SK-N-SH (cell line): ENCODE measurements around the gene BAG3. TPM values are rescaled to one million over a fixed set of nuclear protein-coding genes. Genes with fewer than 3 reads are reported as not detected.

ENCODE experiments used
- CTCF ChIA-PET: fragments of 300-600, 350-600 bp; formaldehyde crosslinking; extraction: SDS; loops from one replicate; lab custom pipeline; 2021; lab: Yijun Ruan, JAX
- POLR2A ChIA-PET: fragments of 350-600 bp; sonication (Branson Sonifier 250); formaldehyde crosslinking; extraction: SDS; loops from one replicate; lab custom pipeline; 2020; ENCODE audit warnings: antibody characterized with exemption, inconsistent platforms; lab: Yijun Ruan, JAX
- DNase-seq: peaks from one replicate; pipeline ENCODE4 v3.0.0; 2012
- H2AFZ ChIP-seq: fragments of 200-600 bp; sonication (generic); 2 replicates; pipeline ENCODE4 v1.8.1; 2016; ENCODE audit warnings: antibody characterized with exemption, mild to moderate bottlenecking, low read depth
- H3F3A ChIP-seq: fragments of 200-600 bp; sonication (generic); replicated peaks from 2 replicates; pipeline ENCODE3; 2016; ENCODE audit warnings: antibody characterized with exemption, mild to moderate bottlenecking; ENCODE audit not compliant: insufficient read depth
- H3K27ac ChIP-seq, 2 experiments: fragments of 200-500 bp in 1 of 2; fragments of 200-600 bp in 1 of 2; sonication (Bioruptor generic) in 1 of 2; sonication (generic), shearing (Covaris generic) in 1 of 2; 2 replicates each; pipeline versions ENCODE4 v1.5.1 to v1.6.1; 2014 to 2016; ENCODE audit warnings: low read depth in 2 of 2, inconsistent platforms in 1 of 2, low read length in 1 of 2, mild to moderate bottlenecking in 1 of 2, mixed read lengths in 1 of 2
- H3K27me3 ChIP-seq: fragments of 200-600 bp; sonication (generic), shearing (Covaris generic); 2 replicates; pipeline ENCODE4 v1.6.1; 2016; ENCODE audit warnings: mixed run types; ENCODE audit not compliant: insufficient read depth
- H3K36me3 ChIP-seq, 2 experiments: fragments of 200-500 bp in 1 of 2; fragments of 200-600 bp in 1 of 2; sonication (Bioruptor generic) in 1 of 2; sonication (generic) in 1 of 2; replicated peaks in 1 of 2; 2 replicates each; pipeline versions ENCODE3 to v1.5.1; 2014 to 2016; ENCODE audit warnings: low read length in 1 of 2, mild to moderate bottlenecking in 1 of 2; ENCODE audit not compliant: insufficient read depth in 2 of 2, control insufficient read depth in 1 of 2
- H3K4me1 ChIP-seq, 2 experiments: fragments of 200-500 bp in 1 of 2; fragments of 200-600 bp in 1 of 2; sonication (Bioruptor generic) in 1 of 2; sonication (generic), shearing (Covaris generic) in 1 of 2; 2 replicates each; pipeline versions ENCODE4 v1.5.1 to v1.6.1; 2014 to 2016; ENCODE audit warnings: low read depth in 1 of 2, low read length in 1 of 2, mixed run types in 1 of 2; ENCODE audit not compliant: insufficient read depth in 2 of 2, control insufficient read depth in 1 of 2
- H3K4me2 ChIP-seq: fragments of 200-600 bp; sonication (generic), shearing (Covaris generic); 2 replicates; pipeline ENCODE4 v1.6.1; 2017; ENCODE audit warnings: mixed run types
- H3K4me3 ChIP-seq, 2 experiments: fragments of 200-500 bp in 1 of 2; fragments of 200-600 bp in 1 of 2; sonication (Bioruptor generic) in 1 of 2; sonication (generic), shearing (Covaris generic) in 1 of 2; 2 replicates each; pipeline versions ENCODE4 v1.5.1 to v1.8.1; 2014 to 2016; ENCODE audit warnings: low read depth in 2 of 2, inconsistent platforms in 1 of 2, low read length in 1 of 2, mild to moderate bottlenecking in 1 of 2, mixed read lengths in 1 of 2, moderate library complexity in 1 of 2
- H3K79me2 ChIP-seq: fragments of 200-600 bp; sonication (generic); 2 replicates; pipeline ENCODE4 v1.8.1; 2017; ENCODE audit warnings: mild to moderate bottlenecking; ENCODE audit not compliant: insufficient read depth
- H3K9ac ChIP-seq: fragments of 200-600 bp; sonication (generic); 2 replicates; pipeline ENCODE4 v1.6.1; 2017; ENCODE audit warnings: mixed run types
- H3K9me2 ChIP-seq: fragments of 200-600 bp; sonication (generic); 2 replicates; pipeline ENCODE4 v1.6.1; 2017; ENCODE audit warnings: mixed run types
- H3K9me3 ChIP-seq: fragments of 200-600 bp; sonication (generic); 2 replicates; pipeline ENCODE4 v1.6.1; 2017; ENCODE audit warnings: mixed run types, mild to moderate bottlenecking, moderate library complexity
- H4K20me1 ChIP-seq: fragments of 200-600 bp; sonication (generic); 2 replicates; pipeline ENCODE4 v1.6.1; 2017; ENCODE audit warnings: mild to moderate bottlenecking, mixed run types; ENCODE audit not compliant: insufficient read depth
- CHD2 ChIP-seq: fragments of 150-350 bp; IDR thresholded peaks from 2 replicates; pipeline ENCODE4 v1.6.1; 2018; ENCODE audit warnings: low read length; ENCODE audit not compliant: partially characterized antibody
- EP300 ChIP-seq, 2 experiments: IDR thresholded peaks; 2 replicates each; pipeline versions ENCODE4 v1.4.0 to v1.6.1; 2012; ENCODE audit warnings: borderline replicate concordance in 1 of 2, low read depth in 1 of 2, low read length in 1 of 2
- FOXJ3 ChIP-seq: sonication (generic); formaldehyde crosslinking; IDR thresholded peaks from 2 replicates; pipeline ENCODE4 v1.5.1; 2020; ENCODE audit warnings: mild to moderate bottlenecking, missing genetic modification reagents
- IRF3 ChIP-seq: fragments of 150-350 bp; IDR thresholded peaks from 2 replicates; pipeline ENCODE4 v1.6.1; 2016; ENCODE audit warnings: mild to moderate bottlenecking, low read depth, low read length
- JUND ChIP-seq: IDR thresholded peaks from 2 replicates; pipeline ENCODE4 v1.4.0; 2012
- MAX ChIP-seq: IDR thresholded peaks from 2 replicates; pipeline ENCODE4 v1.4.0; 2012; ENCODE audit warnings: low read depth
- MEF2A ChIP-seq: IDR thresholded peaks from 2 replicates; pipeline ENCODE4 v1.4.0; 2012; ENCODE audit warnings: low read depth, borderline replicate concordance
- MXI1 ChIP-seq: IDR thresholded peaks from 2 replicates; pipeline ENCODE4 v1.6.1; 2012; ENCODE audit warnings: mild to moderate bottlenecking, low read depth, low read length, improper control_type of control experiment
- NFIC ChIP-seq: IDR thresholded peaks from 2 replicates; pipeline ENCODE4 v1.4.0; 2012; ENCODE audit warnings: borderline replicate concordance
- RFX5 ChIP-seq: IDR thresholded peaks from 2 replicates; pipeline ENCODE4 v1.6.1; 2012; ENCODE audit warnings: mild to moderate bottlenecking, improper control_type of control experiment, low read length
- SMC3 ChIP-seq: IDR thresholded peaks from 2 replicates; pipeline ENCODE4 v1.6.1; 2012; ENCODE audit warnings: low read depth, low read length, improper control_type of control experiment
- TEAD4 ChIP-seq: IDR thresholded peaks from 2 replicates; pipeline ENCODE4 v1.4.0; 2012; ENCODE audit warnings: mild to moderate bottlenecking, borderline replicate concordance; ENCODE audit not compliant: insufficient read depth
- USF1 ChIP-seq: IDR thresholded peaks from 2 replicates; pipeline ENCODE4 v1.4.0; 2012; ENCODE audit warnings: low read depth, borderline replicate concordance
- USF2 ChIP-seq: fragments of 150-350 bp; IDR thresholded peaks from 2 replicates; pipeline ENCODE4 v1.6.1; 2017; ENCODE audit warnings: antibody characterized with exemption, low read length, low read depth, borderline replicate concordance
- YY1 ChIP-seq: IDR thresholded peaks from 2 replicates; pipeline ENCODE4 v1.4.0; 2012; ENCODE audit warnings: low read depth, mild to moderate bottlenecking
- WGBS: methylation state at CpG from one replicate; pipeline ENCODE4 v1.1.6; 2017; ENCODE audit warnings: low lambda C conversion rate; 5-methylcytosine and 5-hydroxymethylcytosine counted together
- polyA plus RNA-seq, 3 experiments: library from polyadenylated mRNA; depleted of rRNA; stranded (reverse); fragments of >200 nt; gene quantifications; 2 replicates each; pipeline ENCODE4 v1.2.3, GENCODE V29; 2012

BAG3 gene
- polyA plus RNA-seq, 1 of the 3 experiments (the other 2 are of a cell fraction): 9.2 TPM

GRCh38 chr10:119694608-119695007 lies 43.4 kb downstream of the BAG3 start (continued):
- no peak for TF ChIP-seq IRF3
- TF ChIP-seq MAX: no peak
- TF ChIP-seq YY1: no peak

GRCh38 chr10:119700321-119700954 lies 49.3 kb downstream of the BAG3 start:
- CTCF ChIA-PET: interaction anchor here (1.4 to 6.1 kb wide), 3 partner anchors 14 to 159 kb away, joined by 4 to 38 read pairs (median 4); no protein-coding TSS in a partner anchor
- no peak overlapping the region for H3K27ac ChIP-seq
- no peaks in the 10 kb centered on the region for H4K20me1 ChIP-seq
- H3F3A ChIP-seq: no peaks in the 10 kb centered on the region
- DNase-seq: no peak
- TF ChIP-seq MAX: no peak
- no peak for TF ChIP-seq FOXJ3
- no peak for TF ChIP-seq RFX5
- TF ChIP-seq MEF2A: no peak
- TF ChIP-seq EP300 (IDR thresholded peaks at IDR 0.05; ENCODE audit: borderline replicate concordance in 1 of 2, low read depth in 1 of 2, low read length in 1 of 2): no peak
- TF ChIP-seq USF2: no peak
- TF ChIP-seq SMC3: no peak
- TF ChIP-seq JUND: no peak
- TF ChIP-seq MXI1: no peak
- no peak for TF ChIP-seq NFIC
- TF ChIP-seq, all 33 proteins: peak for 0
- Histone ChIP-seq H3K4me1 (no peaks in the 10 kb centered on the region), H3K9ac (no peak overlapping the region), H3K9me3 (no peaks in the 10 kb centered on the region), H3K36me3 (no peaks in the 10 kb centered on the region), H3K79me2 (no peaks in the 10 kb centered on the region; the same call in 1 of the 2 replicates), H3K4me2 (no peak overlapping the region), H3K9me2 (no peaks in the 10 kb centered on the region), H2AFZ (no peak overlapping the region), H3K27me3 (no peaks in the 10 kb centered on the region), H3K4me3 (no peak overlapping the region)
- POLR2A ChIA-PET: no interaction called here
- 84% methylated on average over 4 of the region's 4 CpGs for WGBS

- TF ChIP-seq CHD2 (no peak), USF1 (no peak), RFX5 (no peak), NFIC (peak; percentile 29; the same call in 1 of the 2 replicates), TEAD4 (no peak)
- TF ChIP-seq, all 33 proteins: peak for 1
- no peaks in the 10 kb centered on the region for H3F3A ChIP-seq
- H2AFZ ChIP-seq: no peak overlapping the region
- H3K4me1 ChIP-seq: no peaks in the 10 kb centered on the region
- POLR2A ChIA-PET: interaction anchor here (0.9 kb wide), 1 partner anchor 24 kb away, joined by 3 read pairs; the partner anchor contains the start of gene INPP5F
- no peaks in the 10 kb centered on the region for H3K9me2 ChIP-seq
- no peak for DNase-seq
- 67% methylated on average over 7 of the region's 7 CpGs for WGBS
- no peak overlapping the region for H3K4me2 ChIP-seq
- CTCF ChIA-PET: interaction anchor here (1.4 to 6.1 kb wide), 3 partner anchors 15 to 157 kb away, joined by 3 to 38 read pairs (median 4); no protein-coding TSS in a partner anchor
- no peaks in the 10 kb centered on the region for H4K20me1 ChIP-seq
- no peak overlapping the region for H3K27ac ChIP-seq
- no peak overlapping the region for H3K9ac ChIP-seq
- H3K27me3 ChIP-seq: no peaks in the 10 kb centered on the region
- no peak overlapping the region for H3K4me3 ChIP-seq
- no peaks in the 10 kb centered on the region for H3K36me3 ChIP-seq
- H3K79me2 ChIP-seq: no peaks in the 10 kb centered on the region; the same call in 1 of the 2 replicates
- no peaks in the 10 kb centered on the region for H3K9me3 ChIP-seq
These were observed 50.7 kb downstream of the BAG3 start for GRCh38 chr10:119701861-119702260.
